Measurements from ENCODE around the gene TLCD4.
"Not testable (repeated sequence)": the region's sequence is repeated elsewhere in the genome, so short reads cannot be mapped to it uniquely, and the experiment has no call there.

Gene TLCD4

DNA sequence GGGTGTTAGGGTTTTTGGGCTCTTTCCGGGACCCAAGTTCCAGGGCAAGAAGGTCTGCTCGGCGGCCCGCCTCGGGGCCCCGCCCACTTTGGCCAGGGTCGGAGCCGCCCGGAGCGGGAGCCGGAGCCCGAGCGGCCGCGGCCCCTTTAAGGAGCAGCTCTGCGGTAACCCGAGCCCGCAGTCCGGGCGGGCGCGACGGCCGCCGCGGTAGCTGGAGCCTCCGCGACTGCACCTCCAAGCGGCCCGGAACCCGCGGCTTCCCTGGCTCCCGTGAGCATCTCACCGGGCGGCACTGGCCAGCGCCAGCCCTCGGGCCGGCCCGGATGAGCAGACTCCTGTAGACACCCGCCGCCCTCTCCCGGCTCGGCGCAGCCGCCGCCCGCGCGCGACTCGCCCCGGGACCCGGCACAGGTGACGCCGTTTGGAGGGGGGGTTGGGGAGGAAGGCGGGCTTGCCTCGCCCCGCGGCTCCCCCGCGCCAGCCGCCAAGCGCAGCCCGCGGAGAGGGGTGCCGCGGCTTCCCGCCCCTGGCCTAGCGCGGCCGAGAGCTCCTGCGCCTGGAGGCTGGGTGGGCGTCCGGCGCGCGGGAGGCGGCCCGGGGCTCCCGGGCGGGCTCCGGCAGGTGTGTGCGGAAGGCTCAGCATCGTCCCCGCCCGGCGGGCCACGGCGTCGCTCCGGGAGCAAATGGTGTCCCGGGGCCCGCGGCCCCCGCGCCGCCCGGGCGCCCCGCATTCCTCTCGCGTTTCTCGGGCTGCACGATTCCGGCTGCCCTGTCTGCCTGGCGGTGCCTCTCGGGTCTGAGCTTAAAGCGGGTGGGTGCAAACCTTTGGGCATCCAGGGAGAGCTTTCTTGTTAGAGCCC is at the start of gene TLCD4:
Gene TLCD4 (plus strand): TSS at position 149 of the 860 bp plus-strand sequence. CDS start 26,547 bp downstream, outside the sequence.
- DNase-seq: peak; percentile 74

DNA sequence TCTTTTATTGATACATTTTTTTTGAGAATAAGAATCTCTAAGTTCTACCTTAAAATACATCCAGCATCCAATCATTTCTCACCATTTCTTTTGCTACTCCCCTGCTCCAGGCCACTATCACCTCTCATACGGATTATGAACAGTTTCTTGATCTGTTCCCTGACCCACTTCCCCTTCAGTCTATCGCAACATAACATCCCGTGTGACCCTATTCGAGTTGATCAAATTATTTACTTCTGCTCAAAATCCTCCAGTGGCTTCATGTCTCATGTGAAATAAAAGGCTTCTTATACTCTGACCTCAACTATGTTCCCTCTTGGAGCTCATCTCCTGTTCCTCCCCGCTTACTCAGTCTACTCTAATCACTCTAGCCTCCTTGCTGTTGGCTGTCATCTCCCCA is 49.6 kb upstream of the TLCD4 start:
- DNase-seq: no peak

- DNase-seq: no peak
These were observed 48.0 kb upstream of the TLCD4 start for GRCh38 chr1:95068956-95069709.

DNA sequence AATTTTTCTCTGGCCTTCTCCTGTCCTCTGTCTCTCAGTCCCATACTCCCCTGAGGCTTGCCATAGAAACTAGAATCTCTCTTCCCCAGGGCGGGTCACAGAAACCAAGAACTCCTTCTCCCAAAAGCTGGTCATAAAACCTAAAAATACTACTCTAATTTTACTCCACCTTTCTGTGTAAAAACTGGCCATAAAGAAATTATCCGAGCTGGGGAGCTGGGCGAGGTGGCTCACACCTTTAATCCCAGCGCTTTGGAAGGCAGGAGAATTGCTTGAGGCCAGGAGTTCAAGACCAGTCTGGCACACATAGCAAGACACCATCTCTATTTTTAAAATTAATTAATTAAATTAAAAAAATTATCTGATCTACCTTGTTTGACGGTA is 47.5 kb upstream of the TLCD4 start:
- no peak for DNase-seq

- DNase-seq: no peak
These were observed 45.6 kb upstream of the TLCD4 start for GRCh38 chr1:95071539-95071938.

DNA sequence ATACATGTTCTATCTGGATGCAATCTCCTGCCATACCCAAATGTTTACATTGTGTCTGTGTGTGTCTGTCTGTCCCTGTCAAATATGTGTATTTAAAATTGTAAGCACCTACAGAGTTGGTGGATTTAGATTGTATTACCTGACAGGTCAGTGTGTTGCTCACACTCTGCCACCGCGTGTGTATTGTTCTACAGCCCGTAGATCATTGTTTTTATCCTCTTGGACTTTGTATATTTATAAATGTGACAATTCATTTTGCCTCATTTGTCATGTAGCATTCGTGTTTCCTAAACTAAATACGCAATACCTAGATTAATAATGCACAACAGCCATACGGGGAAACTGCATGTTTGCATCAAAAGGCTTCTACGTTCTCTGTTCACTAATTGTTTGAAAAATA is 45.0 kb upstream of the TLCD4 start:
- DNase-seq: no peak

DNA sequence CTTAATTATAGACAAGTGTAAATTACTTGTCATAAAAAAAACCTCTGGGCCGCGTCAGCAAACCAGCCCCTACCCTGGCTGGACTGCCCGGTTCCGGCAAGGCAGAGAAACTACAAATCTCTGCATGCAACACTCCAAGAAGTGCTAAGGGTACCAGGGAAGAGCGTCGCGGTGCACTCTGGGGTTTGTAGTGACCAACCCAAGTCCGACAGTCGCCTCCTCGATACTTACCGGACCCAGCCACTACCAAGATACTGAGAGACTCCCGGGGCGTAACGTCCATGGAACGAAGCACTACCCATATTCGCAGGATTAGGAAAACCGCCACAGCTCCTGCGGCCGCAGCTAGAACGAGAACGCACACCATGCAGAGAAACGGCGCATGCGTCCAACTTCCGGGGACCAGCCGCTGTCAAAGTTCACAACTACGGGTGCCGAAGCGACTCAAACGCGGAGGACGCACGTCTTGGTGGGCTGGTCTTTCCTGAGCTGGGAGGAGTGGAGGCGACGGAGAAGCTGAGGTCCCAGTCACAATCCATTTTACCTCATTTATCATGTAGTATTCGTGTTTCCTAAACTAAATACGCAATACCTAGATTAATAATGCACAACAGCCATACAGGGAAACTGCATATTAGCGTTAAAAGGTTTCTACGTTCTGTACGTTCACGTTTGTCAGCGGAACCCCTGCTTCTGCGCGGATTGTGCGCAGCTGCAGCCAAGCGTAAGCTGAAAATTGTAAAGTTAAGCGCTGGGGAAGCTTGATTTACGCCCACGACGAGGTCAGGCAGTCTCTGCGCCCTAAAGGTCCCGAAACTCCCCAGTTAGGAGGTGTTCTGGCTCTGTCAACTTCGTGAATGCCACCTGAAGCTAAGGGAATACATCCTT is 44.4 kb upstream of the TLCD4 start, which contains the start of gene ALG14:
Gene ALG14 (minus strand): TSS at position 420 of the 888 bp plus-strand sequence. CDS start 53 bp downstream, at position 367.
- peak; percentile 95 for DNase-seq

- peak; percentile 54 for DNase-seq
These were observed 43.7 kb upstream of the TLCD4 start for GRCh38 chr1:95073446-95073845.

DNA sequence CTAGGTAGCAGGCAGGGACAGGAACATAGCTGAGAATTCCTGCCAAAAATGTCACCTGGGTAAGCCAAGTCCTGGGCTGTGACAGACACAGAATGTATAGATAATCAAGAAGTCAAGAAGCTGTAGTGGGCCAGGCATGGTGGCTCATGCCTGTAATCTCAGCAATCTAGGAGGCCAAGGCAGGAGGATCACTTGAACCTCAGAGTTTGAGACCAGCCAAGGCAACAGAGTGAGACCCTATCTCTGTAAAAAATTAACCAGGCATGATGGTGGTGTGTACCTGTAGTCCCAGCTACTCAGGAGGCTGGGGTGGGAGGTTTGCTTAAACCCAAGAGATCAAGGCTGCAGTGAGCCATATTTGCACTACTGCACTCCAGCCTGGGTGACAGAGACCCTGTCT is 41.1 kb upstream of the TLCD4 start:
- DNase-seq: no peak

GRCh38 chr1:95080446-95080845 is 36.7 kb upstream of the TLCD4 start:
- DNase-seq: no peak

DNA sequence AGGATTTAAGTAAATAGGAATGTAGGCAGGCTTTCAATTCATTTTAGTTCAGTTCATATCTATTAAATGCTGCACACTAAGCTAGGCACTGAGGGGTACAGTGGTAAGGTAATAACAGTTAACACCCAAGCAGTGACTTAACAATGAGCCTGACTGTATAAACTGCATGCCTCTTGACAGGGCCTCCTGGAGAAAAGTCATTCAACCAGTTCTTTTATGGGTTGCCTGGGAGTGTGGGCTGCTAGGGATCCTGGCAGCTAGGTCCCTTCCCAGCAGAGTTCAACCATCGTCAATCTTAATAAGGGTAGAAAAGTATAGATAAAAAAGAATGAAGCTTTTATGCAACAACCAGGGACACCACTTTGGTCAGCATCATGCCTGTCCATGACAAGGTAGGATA is 36.3 kb upstream of the TLCD4 start:
- no peak for DNase-seq

- peak; percentile 69 for DNase-seq
These were observed 32.6 kb upstream of the TLCD4 start for GRCh38 chr1:95084317-95085176.

DNA sequence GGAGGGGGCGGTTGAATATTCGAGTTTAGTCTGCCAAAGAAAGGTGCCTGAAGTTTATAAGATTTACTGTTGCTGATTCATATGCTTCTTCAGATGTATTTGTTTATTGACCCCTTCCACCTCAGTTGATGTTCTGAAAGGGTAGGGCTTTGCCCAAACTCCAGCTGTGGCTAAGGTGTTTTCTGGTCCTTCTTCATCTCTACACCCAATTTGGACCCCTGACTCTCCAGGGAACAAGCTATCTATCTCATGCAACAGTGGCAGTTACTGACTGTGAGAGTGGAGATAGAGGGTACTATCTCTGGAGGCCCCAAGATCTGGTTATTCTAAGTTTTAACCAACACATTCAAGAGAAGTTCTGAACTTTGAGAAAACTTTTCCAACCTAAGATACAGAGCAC is 31.8 kb upstream of the TLCD4 start:
- peak; percentile 18 for DNase-seq

- no peak for DNase-seq
These were observed 30.1 kb upstream of the TLCD4 start for GRCh38 chr1:95086949-95087533.

DNA sequence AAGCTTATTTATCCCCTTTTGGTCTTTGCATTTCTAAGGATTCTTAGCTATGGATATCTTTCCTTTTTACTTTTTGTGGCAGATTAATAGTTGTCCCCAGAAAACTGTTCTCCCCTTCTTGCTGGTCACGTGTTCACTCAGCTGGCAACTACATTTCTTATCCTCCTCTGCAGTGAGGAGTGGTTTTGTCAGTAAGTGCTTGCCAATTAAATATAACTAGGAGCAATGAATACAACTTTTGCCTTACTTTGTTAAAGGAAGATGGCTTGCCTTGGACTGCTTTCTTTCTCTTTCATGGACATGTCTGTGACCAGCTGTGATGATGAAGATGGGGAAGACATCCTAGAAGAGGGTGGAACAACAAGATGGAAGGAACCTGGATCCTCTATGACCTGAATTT is 28.9 kb upstream of the TLCD4 start:
- no peak for DNase-seq

- no peak for DNase-seq
These were observed 27.4 kb upstream of the TLCD4 start for GRCh38 chr1:95089650-95090287.

- DNase-seq: not testable (repeated sequence)
These were observed 25.9 kb upstream of the TLCD4 start for GRCh38 chr1:95091290-95091689.

DNA sequence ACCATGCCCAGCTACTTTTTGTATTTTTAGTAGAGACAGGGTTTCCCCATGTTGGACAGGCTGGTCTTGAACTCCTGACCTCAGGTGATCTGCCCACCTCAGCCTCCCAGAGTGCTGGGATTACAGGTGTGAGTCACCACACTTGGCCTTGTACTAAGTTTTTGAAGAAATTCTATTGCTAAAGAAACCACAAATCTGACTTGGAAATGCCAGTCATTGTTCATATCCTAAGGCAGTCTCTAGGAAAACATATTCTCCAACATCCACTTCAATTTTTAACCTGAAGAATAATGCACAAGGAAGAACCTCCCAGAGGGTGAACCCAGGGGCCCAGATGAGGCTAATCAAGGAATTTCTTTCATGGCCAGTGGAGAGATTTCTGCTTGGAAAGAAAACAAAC is 24.3 kb upstream of the TLCD4 start:
- DNase-seq: not testable (repeated sequence)

DNA sequence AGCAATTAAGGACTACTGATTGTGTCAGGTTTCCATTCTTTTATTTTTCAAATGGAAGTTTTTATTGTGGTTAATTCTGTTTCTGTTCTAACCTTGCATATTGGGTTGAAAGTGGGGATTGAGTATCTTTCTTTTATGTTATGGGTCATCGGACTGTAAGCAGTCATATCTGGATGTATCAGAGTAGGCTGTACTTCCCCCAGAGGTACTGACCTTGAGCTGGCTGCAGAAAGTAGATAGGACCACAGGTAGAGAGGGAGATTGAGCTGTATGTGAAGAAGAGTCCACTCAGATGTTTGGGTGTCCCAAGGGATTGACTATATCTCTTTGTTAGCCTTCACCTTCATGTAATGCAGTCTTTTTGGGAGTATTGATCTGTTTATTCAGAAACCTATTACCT is 23.9 kb upstream of the TLCD4 start:
- no peak for DNase-seq

DNA sequence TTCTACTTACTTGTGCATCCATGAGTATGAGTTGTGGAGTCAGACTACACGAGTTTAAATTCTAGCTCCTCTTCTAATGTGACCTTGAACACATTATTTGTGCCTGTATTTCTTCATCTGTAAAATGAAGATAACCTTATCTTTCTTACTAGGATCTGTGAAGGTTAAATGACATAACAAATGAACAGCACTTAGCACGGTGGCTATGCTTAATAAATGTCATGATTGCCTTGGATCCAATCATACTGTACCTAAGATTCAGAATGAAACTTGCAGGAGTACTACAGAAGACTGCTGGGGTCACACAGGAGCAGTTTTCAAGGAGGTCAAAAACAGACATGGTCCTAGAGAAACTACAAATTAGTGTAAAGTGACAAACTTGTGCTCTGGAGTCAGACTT is 22.2 kb upstream of the TLCD4 start:
- DNase-seq: no peak

GRCh38 chr1:95095833-95096217 is 21.3 kb upstream of the TLCD4 start:
- DNase-seq: no peak
